Liver (tissue), 9 donors: ENCODE results near the gene BPIFB4. TPM values are rescaled to one million over a fixed set of nuclear protein-coding genes. Genes with fewer than 3 reads are reported as not detected.

Source experiments
- DNase-seq: peaks from one replicate; pipeline ENCODE4 v3.0.0-alpha.2; 2017; ENCODE audit warnings: low spot score
- H3K27ac ChIP-seq, 2 donors: one replicate each; pipeline ENCODE4 v1.7.0; 2013; ENCODE audit warnings: inconsistent platforms in 2 of 2, low read length in 2 of 2, control low read depth in 1 of 2, low read depth in 1 of 2, mild to moderate bottlenecking in 1 of 2
- H3K27me3 ChIP-seq, 4 donors: one replicate each; pipeline versions ENCODE4 v1.6.1 to v1.7.0; 2013; ENCODE audit warnings: low read length in 3 of 4, inconsistent platforms in 1 of 4, mild to moderate bottlenecking in 1 of 4, moderate library complexity in 1 of 4; ENCODE audit not compliant: control insufficient read depth in 4 of 4, insufficient read depth in 4 of 4
- H3K36me3 ChIP-seq, 4 donors: one replicate each; pipeline versions ENCODE4 v1.6.1 to v1.7.0; 2013; ENCODE audit warnings: low read length in 3 of 4, mild to moderate bottlenecking in 3 of 4, low read depth in 1 of 4, moderate library complexity in 1 of 4; ENCODE audit not compliant: control insufficient read depth in 4 of 4, insufficient read depth in 3 of 4
- H3K4me1 ChIP-seq, 4 donors: one replicate each; pipeline versions ENCODE4 v1.6.1 to v1.7.0; 2013; ENCODE audit warnings: low read length in 3 of 4, mild to moderate bottlenecking in 3 of 4, moderate library complexity in 1 of 4; ENCODE audit not compliant: control insufficient read depth in 4 of 4, insufficient read depth in 4 of 4
- H3K4me3 ChIP-seq, 3 donors: one replicate each; pipeline versions ENCODE4 v1.6.1 to v1.7.0; 2013; ENCODE audit warnings: low read length in 3 of 3, control low read depth in 1 of 3, low read depth in 1 of 3, mild to moderate bottlenecking in 1 of 3
- H3K9ac ChIP-seq, 2 donors: one replicate each; pipeline ENCODE4 v1.7.0; 2013; ENCODE audit warnings: low read length in 2 of 2, mild to moderate bottlenecking in 2 of 2, moderate library complexity in 2 of 2, control low read depth in 1 of 2, low read depth in 1 of 2
- H3K9me3 ChIP-seq, 4 donors: one replicate each; pipeline versions ENCODE4 v1.6.1 to v1.7.0; 2013; ENCODE audit warnings: low read length in 3 of 4; ENCODE audit not compliant: control insufficient read depth in 4 of 4
- EGR1 ChIP-seq, 2 donors: IDR thresholded peaks; 2 replicates each; pipeline ENCODE4 v1.6.1; 2016 to 2018; ENCODE audit warnings: antibody characterized with exemption in 2 of 2, low read depth in 2 of 2
- FOXA1 ChIP-seq: IDR thresholded peaks from 2 replicates; pipeline ENCODE4 v1.6.1; 2016; ENCODE audit warnings: antibody characterized with exemption
- FOXA2 ChIP-seq: IDR thresholded peaks from 2 replicates; pipeline ENCODE4 v1.6.1; 2016; ENCODE audit warnings: antibody characterized with exemption
- GABPA ChIP-seq, 2 donors: IDR thresholded peaks in 1 of 2; conservative IDR thresholded peaks in 1 of 2; 2 replicates each; pipeline ENCODE4 v1.6.1; 2016; ENCODE audit warnings: antibody characterized with exemption in 2 of 2, mild to moderate bottlenecking in 1 of 2, moderate library complexity in 1 of 2
- HNF4A ChIP-seq, 2 donors: conservative IDR thresholded peaks; 2 replicates each; pipeline ENCODE4 v1.6.1; 2016; ENCODE audit warnings: antibody characterized with exemption in 2 of 2, mild to moderate bottlenecking in 2 of 2
- HNF4G ChIP-seq: IDR thresholded peaks from 2 replicates; pipeline ENCODE4 v1.6.1; 2016; ENCODE audit warnings: antibody characterized with exemption
- JUND ChIP-seq, 2 donors: IDR thresholded peaks; 2 replicates each; pipeline ENCODE4 v1.6.1; 2016; ENCODE audit warnings: antibody characterized with exemption in 2 of 2
- NR2F2 ChIP-seq: IDR thresholded peaks from 2 replicates; pipeline ENCODE4 v1.6.1; 2016; ENCODE audit warnings: antibody characterized with exemption
- RAD21 ChIP-seq, 2 donors: IDR thresholded peaks; 2 replicates each; pipeline ENCODE4 v1.6.1; 2016; ENCODE audit warnings: antibody characterized with exemption in 2 of 2, mild to moderate bottlenecking in 2 of 2
- REST ChIP-seq: IDR thresholded peaks from 2 replicates; pipeline ENCODE4 v1.6.1; 2016; ENCODE audit warnings: antibody characterized with exemption, mild to moderate bottlenecking
- RXRA ChIP-seq, 2 donors: IDR thresholded peaks; 2 replicates each; pipeline ENCODE4 v1.6.1; 2017 to 2018; ENCODE audit warnings: antibody characterized with exemption in 2 of 2, mild to moderate bottlenecking in 1 of 2
- SP1 ChIP-seq: IDR thresholded peaks from 2 replicates; pipeline ENCODE4 v1.6.1; 2018; ENCODE audit warnings: antibody characterized with exemption, mild to moderate bottlenecking
- YY1 ChIP-seq: IDR thresholded peaks from 2 replicates; pipeline ENCODE4 v1.6.1; 2016; ENCODE audit warnings: antibody characterized with exemption, mild to moderate bottlenecking
- WGBS: extraction: QIAGEN DNeasy Blood & Tissue Kit; methylation state at CpG from one replicate; pipeline ENCODE4 v1.1.7; 2013; 5-methylcytosine and 5-hydroxymethylcytosine counted together
- polyA plus RNA-seq, 2 donors: library from polyadenylated mRNA; stranded (reverse) in 1 of 2; unstranded in 1 of 2; fragments of 200-250 nt in 1 of 2; fragments of >200 nt in 1 of 2; fragmentation: Nextera tagmentation in 1 of 2; extraction: Ambion mirVana in 1 of 2; gene quantifications; one replicate each; pipeline versions ENCODE4 v1.2.1 to v1.2.3, GENCODE V29; 2013 to 2015
- total RNA-seq, 2 donors: library from RNA; depleted of rRNA; stranded (reverse); fragments of >200 nt; gene quantifications; one replicate each; pipeline ENCODE4 v1.2.3, GENCODE V29; 2014
- TF ChIP-seq, protein P1 (sequence below): IDR thresholded peaks from 2 replicates; pipeline ENCODE4 v1.6.1; 2016; ENCODE audit warnings: antibody characterized with exemption
- TF ChIP-seq, protein P2 (sequence below): IDR thresholded peaks from 2 replicates; pipeline ENCODE4 v1.6.1; 2016; ENCODE audit warnings: antibody characterized with exemption
- TF ChIP-seq, protein P3 (sequence below): IDR thresholded peaks from 2 replicates; pipeline ENCODE4 v1.6.1; 2016; ENCODE audit warnings: antibody characterized with exemption
- TF ChIP-seq, protein P4 (sequence below): fragments of 150-350 bp; IDR thresholded peaks from 2 replicates; pipeline ENCODE4 v1.5.1; 2017; ENCODE audit warnings: improper control_type of control experiment, low read depth, low read length; ENCODE audit not compliant: missing input control
- donor health status: healthy.
- donor health status: healthy.
- donor health status: healthy.
- donor health status: healthy.
- donor health status: healthy.

The BPIFB4 gene
- total and polyA plus RNA-seq, 4 donors: 0.16 TPM; not detected in 3

DNA sequence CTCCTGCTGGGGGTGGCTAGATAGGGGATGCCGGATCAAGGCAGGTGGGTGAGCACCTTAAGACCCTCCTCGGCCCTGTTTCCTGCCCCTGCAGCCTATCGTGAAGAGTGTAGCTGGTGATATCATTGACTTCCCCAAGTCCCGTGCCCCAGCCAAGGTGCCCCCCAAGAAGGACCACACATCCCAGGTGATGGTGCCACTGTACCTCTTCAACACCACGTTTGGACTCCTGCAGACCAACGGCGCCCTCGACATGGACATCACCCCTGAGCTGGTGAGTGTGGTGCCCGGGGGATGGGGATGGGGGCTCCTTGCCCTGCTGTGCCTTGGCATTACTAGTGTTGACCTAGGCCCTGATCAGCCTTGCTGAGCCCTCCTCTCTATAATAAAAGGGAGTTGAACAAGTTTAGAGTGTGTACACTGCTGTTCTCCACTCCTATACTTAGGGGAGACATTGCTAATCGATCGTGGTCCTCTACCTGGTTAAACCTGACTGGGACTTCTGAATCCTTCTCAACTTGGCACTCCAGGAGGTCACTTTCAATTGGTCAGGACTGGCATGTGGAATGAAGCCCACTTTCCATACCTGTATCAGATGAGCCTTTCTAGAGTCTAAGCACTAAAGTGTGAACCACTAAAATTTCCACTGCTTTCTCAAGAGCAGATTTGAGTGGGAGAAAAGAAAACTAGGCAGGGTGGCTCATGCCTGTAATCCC is 14.7 kb upstream of the BPIFB4 start:
- Histone ChIP-seq H3K9me3 (no peaks in the 10 kb centered on the region), H3K4me3 (no peak overlapping the region), H3K27me3 (no peaks in the 10 kb centered on the region), H3K27ac (no peak overlapping the region), H3K4me1 (no peaks in the 10 kb centered on the region), H3K9ac (no peak overlapping the region), H3K36me3 (no peaks in the 10 kb centered on the region)
- WGBS: 93% methylated on average over 11 of the region's 11 CpGs
- TF ChIP-seq FOXA2 (no peak), JUND (IDR thresholded peaks at IDR 0.05) (no peak), RAD21 (IDR thresholded peaks at IDR 0.05) (no peak), SP1 (no peak)
- TF ChIP-seq, protein P1, sequence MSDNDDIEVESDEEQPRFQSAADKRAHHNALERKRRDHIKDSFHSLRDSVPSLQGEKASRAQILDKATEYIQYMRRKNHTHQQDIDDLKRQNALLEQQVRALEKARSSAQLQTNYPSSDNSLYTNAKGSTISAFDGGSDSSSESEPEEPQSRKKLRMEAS: no peak
- TF ChIP-seq, protein P2, sequence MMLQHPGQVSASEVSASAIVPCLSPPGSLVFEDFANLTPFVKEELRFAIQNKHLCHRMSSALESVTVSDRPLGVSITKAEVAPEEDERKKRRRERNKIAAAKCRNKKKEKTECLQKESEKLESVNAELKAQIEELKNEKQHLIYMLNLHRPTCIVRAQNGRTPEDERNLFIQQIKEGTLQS: no peak
- TF ChIP-seq, protein P3, sequence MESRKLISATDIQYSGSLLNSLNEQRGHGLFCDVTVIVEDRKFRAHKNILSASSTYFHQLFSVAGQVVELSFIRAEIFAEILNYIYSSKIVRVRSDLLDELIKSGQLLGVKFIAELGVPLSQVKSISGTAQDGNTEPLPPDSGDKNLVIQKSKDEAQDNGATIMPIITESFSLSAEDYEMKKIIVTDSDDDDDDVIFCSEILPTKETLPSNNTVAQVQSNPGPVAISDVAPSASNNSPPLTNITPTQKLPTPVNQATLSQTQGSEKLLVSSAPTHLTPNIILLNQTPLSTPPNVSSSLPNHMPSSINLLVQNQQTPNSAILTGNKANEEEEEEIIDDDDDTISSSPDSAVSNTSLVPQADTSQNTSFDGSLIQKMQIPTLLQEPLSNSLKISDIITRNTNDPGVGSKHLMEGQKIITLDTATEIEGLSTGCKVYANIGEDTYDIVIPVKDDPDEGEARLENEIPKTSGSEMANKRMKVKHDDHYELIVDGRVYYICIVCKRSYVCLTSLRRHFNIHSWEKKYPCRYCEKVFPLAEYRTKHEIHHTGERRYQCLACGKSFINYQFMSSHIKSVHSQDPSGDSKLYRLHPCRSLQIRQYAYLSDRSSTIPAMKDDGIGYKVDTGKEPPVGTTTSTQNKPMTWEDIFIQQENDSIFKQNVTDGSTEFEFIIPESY: no peak
- DNase-seq: no peak

DNA sequence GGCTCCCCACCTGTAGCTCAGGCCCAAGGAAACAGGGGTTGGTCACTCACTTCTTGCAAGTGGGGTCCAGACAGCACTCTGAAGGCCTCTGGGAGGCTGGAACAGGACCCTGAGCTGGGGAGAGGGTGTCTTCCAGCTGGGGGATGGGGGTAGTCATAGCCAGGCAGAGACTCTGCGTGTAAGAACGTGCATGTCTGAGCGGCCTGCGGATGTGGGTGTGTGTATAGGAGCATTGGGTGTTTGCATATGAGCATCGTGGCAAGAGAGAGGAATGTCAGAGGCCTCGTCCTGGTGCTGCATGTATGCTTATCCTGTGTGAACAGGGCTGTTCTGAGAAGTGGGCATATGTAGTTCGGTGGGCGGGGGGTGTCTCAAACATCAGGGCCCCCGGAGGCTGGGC is 13.7 kb upstream of the BPIFB4 start:
- H3K9me3 ChIP-seq: no peaks in the 10 kb centered on the region
- WGBS: 88% methylated on average over 9 of the region's 9 CpGs
- H3K27ac ChIP-seq: no peak overlapping the region
- H3K4me1 ChIP-seq: no peaks in the 10 kb centered on the region
- H3K27me3 ChIP-seq: no peaks in the 10 kb centered on the region
- no peak for DNase-seq
- H3K9ac ChIP-seq: no peak overlapping the region
- no peak for TF ChIP-seq YY1
- no peak for TF ChIP-seq SP1
- TF ChIP-seq FOXA2: no peak
- TF ChIP-seq GABPA (IDR thresholded peaks at IDR 0.05 in 1 of 2, conservative IDR thresholded peaks at IDR 0.05 in 1 of 2): no peak
- TF ChIP-seq, protein P4, sequence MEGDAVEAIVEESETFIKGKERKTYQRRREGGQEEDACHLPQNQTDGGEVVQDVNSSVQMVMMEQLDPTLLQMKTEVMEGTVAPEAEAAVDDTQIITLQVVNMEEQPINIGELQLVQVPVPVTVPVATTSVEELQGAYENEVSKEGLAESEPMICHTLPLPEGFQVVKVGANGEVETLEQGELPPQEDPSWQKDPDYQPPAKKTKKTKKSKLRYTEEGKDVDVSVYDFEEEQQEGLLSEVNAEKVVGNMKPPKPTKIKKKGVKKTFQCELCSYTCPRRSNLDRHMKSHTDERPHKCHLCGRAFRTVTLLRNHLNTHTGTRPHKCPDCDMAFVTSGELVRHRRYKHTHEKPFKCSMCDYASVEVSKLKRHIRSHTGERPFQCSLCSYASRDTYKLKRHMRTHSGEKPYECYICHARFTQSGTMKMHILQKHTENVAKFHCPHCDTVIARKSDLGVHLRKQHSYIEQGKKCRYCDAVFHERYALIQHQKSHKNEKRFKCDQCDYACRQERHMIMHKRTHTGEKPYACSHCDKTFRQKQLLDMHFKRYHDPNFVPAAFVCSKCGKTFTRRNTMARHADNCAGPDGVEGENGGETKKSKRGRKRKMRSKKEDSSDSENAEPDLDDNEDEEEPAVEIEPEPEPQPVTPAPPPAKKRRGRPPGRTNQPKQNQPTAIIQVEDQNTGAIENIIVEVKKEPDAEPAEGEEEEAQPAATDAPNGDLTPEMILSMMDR: no peak
- TF ChIP-seq NR2F2: no peak
- no peak for TF ChIP-seq JUND (IDR thresholded peaks at IDR 0.05)
- no peak for TF ChIP-seq HNF4A (conservative IDR thresholded peaks at IDR 0.05)
- no peaks in the 10 kb centered on the region for H3K36me3 ChIP-seq
- H3K4me3 ChIP-seq: no peak overlapping the region

- H3K9ac ChIP-seq: no peak overlapping the region
- no peaks in the 10 kb centered on the region for H3K4me1 ChIP-seq
- no peak for DNase-seq
- no peaks in the 10 kb centered on the region for H3K9me3 ChIP-seq
- H3K36me3 ChIP-seq: no peaks in the 10 kb centered on the region
- no peak overlapping the region for H3K4me3 ChIP-seq
- H3K27ac ChIP-seq: no peak overlapping the region
- 78% methylated on average over 3 of the region's 3 CpGs for WGBS
- H3K27me3 ChIP-seq: no peaks in the 10 kb centered on the region
- TF ChIP-seq EGR1 (IDR thresholded peaks at IDR 0.05; ENCODE audit: low read depth in 2 of 2) (no peak), FOXA1 (no peak), JUND (IDR thresholded peaks at IDR 0.05) (no peak), HNF4G (no peak), RXRA (IDR thresholded peaks at IDR 0.05) (no peak), REST (no peak)
- TF ChIP-seq, protein P1: no peak
- TF ChIP-seq, protein P3: no peak
Measured at GRCh38 chr20:33067806-33068205, 11.6 kb upstream of the BPIFB4 start.
